Right atrium auricular region (tissue), 2 donors: ENCODE results near the gene DNHD1. TPM values are rescaled to one million over a fixed set of nuclear protein-coding genes. Genes with fewer than 3 reads are reported as not detected.
"Not testable (repeated sequence)": the region's sequence is repeated elsewhere in the genome, so short reads cannot be mapped to it uniquely, and the experiment has no call there.

Experiments used
- DNase-seq: peaks from one replicate; pipeline ENCODE4 v3.0.0-alpha.2; 2019; ENCODE audit warnings: low spot score
- H3K27ac ChIP-seq, 2 donors: fragments of 200-600 bp; sonication (generic); 1 replicate in 1 of 2; 2 replicates in 1 of 2; pipeline ENCODE4 v1.5.1; 2016 to 2019
- H3K27me3 ChIP-seq, 2 donors: fragments of 200-600 bp; sonication (generic); one replicate each; pipeline versions ENCODE4 v1.5.1 to v1.6.0; 2017 to 2019
- H3K36me3 ChIP-seq: fragments of 200-600 bp; sonication (generic); one replicate; pipeline ENCODE4 v1.5.1; 2016
- H3K4me1 ChIP-seq, 2 donors: fragments of 200-600 bp; sonication (generic); one replicate each; pipeline versions ENCODE4 v1.5.1 to v1.6.0; 2017 to 2019
- H3K4me3 ChIP-seq, 2 donors: fragments of 200-600 bp; sonication (generic); 1 replicate in 1 of 2; 2 replicates in 1 of 2; pipeline ENCODE4 v1.5.1; 2017 to 2019; ENCODE audit warnings: mild to moderate bottlenecking in 1 of 2, moderate library complexity in 1 of 2
- H3K9me3 ChIP-seq, 2 donors: fragments of 200-600 bp; sonication (generic); one replicate each; pipeline ENCODE4 v1.5.1; 2019
- total RNA-seq, 2 donors: library from RNA; depleted of rRNA; stranded (reverse); fragments of >200 nt; gene quantifications; one replicate each; pipeline ENCODE4 v1.1.0, GENCODE V29; 2016
- TF ChIP-seq, protein P1 (sequence below), 2 donors: fragments of 200-600 bp; sonication (generic); IDR thresholded peaks; one replicate each; pipeline ENCODE4 v1.5.1; 2019; ENCODE audit warnings: antibody characterized with exemption in 2 of 2

The DNHD1 gene
- total RNA-seq, 2 donors from 2014 or later = 4.4 to 4.8 TPM

GRCh38 chr11:6504166-6504565 lies 7.1 kb downstream of the DNHD1 start:
- no peak overlapping the region for H3K4me3 ChIP-seq
- no peaks in the 10 kb centered on the region for H3K27me3 ChIP-seq
- no peak overlapping the region for H3K27ac ChIP-seq
- H3K36me3 ChIP-seq = peaks cover 10% of the 10 kb centered on the region
- no peaks in the 10 kb centered on the region for H3K4me1 ChIP-seq
- DNase-seq = no peak
- H3K9me3 ChIP-seq = no peaks in the 10 kb centered on the region
- TF ChIP-seq, protein P1, sequence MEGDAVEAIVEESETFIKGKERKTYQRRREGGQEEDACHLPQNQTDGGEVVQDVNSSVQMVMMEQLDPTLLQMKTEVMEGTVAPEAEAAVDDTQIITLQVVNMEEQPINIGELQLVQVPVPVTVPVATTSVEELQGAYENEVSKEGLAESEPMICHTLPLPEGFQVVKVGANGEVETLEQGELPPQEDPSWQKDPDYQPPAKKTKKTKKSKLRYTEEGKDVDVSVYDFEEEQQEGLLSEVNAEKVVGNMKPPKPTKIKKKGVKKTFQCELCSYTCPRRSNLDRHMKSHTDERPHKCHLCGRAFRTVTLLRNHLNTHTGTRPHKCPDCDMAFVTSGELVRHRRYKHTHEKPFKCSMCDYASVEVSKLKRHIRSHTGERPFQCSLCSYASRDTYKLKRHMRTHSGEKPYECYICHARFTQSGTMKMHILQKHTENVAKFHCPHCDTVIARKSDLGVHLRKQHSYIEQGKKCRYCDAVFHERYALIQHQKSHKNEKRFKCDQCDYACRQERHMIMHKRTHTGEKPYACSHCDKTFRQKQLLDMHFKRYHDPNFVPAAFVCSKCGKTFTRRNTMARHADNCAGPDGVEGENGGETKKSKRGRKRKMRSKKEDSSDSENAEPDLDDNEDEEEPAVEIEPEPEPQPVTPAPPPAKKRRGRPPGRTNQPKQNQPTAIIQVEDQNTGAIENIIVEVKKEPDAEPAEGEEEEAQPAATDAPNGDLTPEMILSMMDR (IDR thresholded peaks at IDR 0.05) = no peak

- Histone ChIP-seq H3K4me1 (no peaks in the 10 kb centered on the region), H3K27ac (no peak overlapping the region), H3K4me3 (no peak overlapping the region), H3K9me3 (no peaks in the 10 kb centered on the region), H3K36me3 (peaks cover 16% of the 10 kb centered on the region), H3K27me3 (no peaks in the 10 kb centered on the region)
- no peak for DNase-seq
- TF ChIP-seq, protein P1 (IDR thresholded peaks at IDR 0.05) = peak; percentile 35 to 78
These were observed 8.6 kb downstream of the DNHD1 start for GRCh38 chr11:6505577-6506240.

GRCh38 chr11:6516865-6517264 lies 19.8 kb downstream of the DNHD1 start:
- H3K27ac ChIP-seq = no peak overlapping the region
- no peaks in the 10 kb centered on the region for H3K9me3 ChIP-seq
- H3K27me3 ChIP-seq = no peaks in the 10 kb centered on the region
- TF ChIP-seq, protein P1 (IDR thresholded peaks at IDR 0.05) = no peak
- H3K4me3 ChIP-seq = no peak overlapping the region
- DNase-seq = no peak
- H3K4me1 ChIP-seq = no peaks in the 10 kb centered on the region
- peaks cover 5% of the 10 kb centered on the region for H3K36me3 ChIP-seq

GRCh38 chr11:6520265-6520664 lies 23.2 kb downstream of the DNHD1 start:
- no peaks in the 10 kb centered on the region for H3K9me3 ChIP-seq
- H3K4me1 ChIP-seq = no peaks in the 10 kb centered on the region
- H3K4me3 ChIP-seq = no peak overlapping the region
- no peak for DNase-seq
- H3K36me3 ChIP-seq = no peaks in the 10 kb centered on the region
- no peaks in the 10 kb centered on the region for H3K27me3 ChIP-seq
- TF ChIP-seq, protein P1 (IDR thresholded peaks at IDR 0.05) = no peak
- H3K27ac ChIP-seq = no peak overlapping the region

DNA sequence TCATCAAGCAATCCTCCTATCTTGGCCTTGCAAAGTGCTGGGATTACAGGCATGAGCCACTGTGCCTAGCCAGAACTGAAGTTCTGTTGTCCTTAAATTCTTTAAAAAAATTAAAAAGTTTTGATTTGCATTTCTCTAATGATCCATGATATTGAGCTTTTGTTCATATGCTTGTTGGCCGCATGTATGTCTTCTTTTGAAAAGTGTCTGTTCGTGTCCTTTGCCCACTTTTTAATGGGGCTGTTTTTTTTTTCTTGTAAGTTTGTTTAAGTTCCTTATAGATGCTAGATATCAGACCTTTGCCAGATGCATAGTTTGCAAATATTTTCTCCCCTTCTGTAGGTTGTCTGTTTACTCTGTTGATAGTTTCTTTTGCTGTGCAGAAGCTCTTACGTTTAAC lies 24.9 kb downstream of the DNHD1 start:
- H3K36me3 ChIP-seq, H3K4me1 ChIP-seq, H3K27ac ChIP-seq, H3K9me3 ChIP-seq, DNase-seq, H3K27me3 ChIP-seq, H3K4me3 ChIP-seq: not testable (repeated sequence)

- Histone ChIP-seq H3K4me3 (no peak overlapping the region), H3K27me3 (no peaks in the 10 kb centered on the region), H3K4me1 (no peaks in the 10 kb centered on the region), H3K9me3 (no peaks in the 10 kb centered on the region), H3K36me3 (no peaks in the 10 kb centered on the region), H3K27ac (no peak overlapping the region)
- DNase-seq = no peak
- TF ChIP-seq, protein P1 (IDR thresholded peaks at IDR 0.05) = no peak
These were observed 26.2 kb downstream of the DNHD1 start for GRCh38 chr11:6523253-6523652.
